EL (cell line): ENCODE measurements around the gene MAP2.

Source experiments
- DNase-seq: peaks from one replicate; pipeline ENCODE4 v3.0.0-alpha.2; 2016

MAP2 gene

GRCh38 chr2:209663656-209664055 is 239.8 kb downstream of the MAP2 start:
- DNase-seq, result no peak

- no peak for DNase-seq
Observed at GRCh38 chr2:209666296-209666695, 242.4 kb downstream of the MAP2 start.

DNA sequence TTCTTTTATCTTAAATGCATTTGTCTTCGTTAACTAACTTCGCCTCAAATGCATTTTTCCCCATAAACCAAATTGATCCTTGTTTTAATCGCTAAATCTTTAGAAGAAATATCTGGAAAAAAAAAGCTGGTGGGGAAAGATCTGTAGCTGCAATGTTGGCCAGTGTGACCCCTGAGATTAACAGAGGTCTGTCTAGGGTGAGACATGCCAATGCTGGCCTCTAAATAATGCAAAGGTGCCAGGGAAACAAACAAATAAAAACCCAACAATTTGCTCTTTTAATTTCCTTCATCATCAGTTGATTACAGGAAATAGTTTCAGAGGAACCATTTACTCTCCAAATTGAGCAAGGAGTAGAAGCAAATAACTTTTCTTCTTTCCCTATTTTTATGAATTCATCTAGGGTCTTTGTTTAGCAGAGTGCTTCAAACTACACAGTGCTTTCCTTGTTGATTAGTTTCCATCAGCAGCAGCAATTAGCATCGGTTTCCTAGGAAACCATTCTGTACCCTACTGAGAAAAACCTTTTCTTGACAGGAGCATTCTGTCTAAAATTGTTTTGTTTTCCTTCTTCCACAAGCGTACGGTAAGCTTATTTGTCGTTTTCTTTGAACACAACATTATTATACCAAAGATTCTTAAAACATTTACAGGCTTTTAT is 247.3 kb downstream of the MAP2 start:
- DNase-seq, result no peak

GRCh38 chr2:209673811-209674210 is 250.0 kb downstream of the MAP2 start:
- no peak for DNase-seq

DNA sequence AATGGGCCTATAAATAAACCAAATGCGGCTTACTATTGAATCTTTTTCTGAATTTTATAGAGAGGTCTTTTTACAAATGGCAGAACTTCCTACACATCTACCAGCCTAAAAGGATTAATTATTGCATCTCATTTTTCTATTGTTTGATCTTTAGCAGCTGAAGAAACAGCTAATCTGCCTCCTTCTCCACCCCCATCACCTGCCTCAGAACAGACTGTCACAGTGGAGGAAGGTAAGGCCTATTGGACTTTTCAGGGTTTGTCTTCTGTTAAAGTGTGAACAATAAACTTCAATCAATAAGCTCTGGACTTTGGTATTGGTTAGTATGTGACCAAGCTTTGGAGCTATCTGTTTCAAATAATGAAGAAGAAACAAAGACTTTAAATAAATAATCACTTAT is 256.7 kb downstream of the MAP2 start:
- DNase-seq, result no peak

- DNase-seq, result no peak
Observed at GRCh38 chr2:209681201-209681735, 257.4 kb downstream of the MAP2 start.

DNA sequence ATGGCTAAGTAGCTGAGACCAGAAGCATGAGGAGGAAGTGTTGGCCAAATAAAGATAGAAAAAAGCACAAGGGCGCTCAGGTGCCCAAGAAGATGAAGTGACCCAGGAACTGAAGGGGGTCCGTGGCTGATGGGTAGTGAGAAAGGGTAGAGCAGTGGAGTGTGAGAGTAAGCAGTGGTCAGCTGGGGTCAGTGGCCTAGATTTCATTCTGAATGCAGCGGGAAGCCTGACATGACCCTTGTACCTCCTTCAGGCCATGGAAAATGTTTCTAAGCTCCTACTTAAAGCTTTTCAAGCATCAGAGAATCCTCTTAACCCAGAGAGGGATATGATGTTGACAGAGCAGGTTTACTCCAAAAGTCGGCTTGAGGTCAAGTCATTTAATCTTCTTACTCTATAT is 258.8 kb downstream of the MAP2 start:
- no peak for DNase-seq

DNA sequence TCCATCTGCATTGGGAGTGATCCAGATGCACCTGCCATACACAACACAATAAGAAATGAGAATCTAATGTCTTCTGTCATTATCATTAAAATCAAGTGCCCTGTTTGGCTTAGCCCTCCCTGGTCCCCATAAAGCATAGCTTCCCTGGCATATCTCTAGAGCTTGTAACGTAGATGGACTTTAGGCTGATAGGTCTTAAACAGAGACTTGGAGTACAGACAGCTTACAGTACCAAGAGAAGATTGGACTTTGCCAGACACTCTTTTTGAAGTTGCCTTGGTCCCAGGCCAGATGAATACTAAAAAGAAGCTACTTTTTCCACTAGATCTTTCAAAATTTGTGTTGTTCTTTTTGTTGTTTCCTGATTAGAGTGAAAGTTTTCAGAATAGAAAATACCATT is 261.5 kb downstream of the MAP2 start:
- DNase-seq, result no peak

DNA sequence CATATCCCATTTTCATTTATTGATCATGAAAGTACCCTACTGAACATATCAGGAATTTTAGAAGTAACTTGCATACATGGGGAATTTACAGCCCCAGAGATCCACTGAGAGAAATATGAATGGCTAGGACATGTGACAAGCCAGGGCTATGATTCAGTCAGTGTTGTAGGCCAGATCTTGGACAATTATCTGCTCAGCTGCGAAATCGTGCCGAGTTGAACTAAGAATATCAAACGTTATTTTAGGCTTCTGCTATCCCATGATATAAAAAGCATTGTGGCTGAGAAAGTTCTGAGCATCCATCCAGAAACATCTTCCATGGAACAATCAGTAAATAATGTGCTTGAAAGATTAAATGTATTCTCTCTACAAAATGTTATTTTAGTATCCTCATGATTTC is 262.1 kb downstream of the MAP2 start:
- DNase-seq, result no peak

DNA sequence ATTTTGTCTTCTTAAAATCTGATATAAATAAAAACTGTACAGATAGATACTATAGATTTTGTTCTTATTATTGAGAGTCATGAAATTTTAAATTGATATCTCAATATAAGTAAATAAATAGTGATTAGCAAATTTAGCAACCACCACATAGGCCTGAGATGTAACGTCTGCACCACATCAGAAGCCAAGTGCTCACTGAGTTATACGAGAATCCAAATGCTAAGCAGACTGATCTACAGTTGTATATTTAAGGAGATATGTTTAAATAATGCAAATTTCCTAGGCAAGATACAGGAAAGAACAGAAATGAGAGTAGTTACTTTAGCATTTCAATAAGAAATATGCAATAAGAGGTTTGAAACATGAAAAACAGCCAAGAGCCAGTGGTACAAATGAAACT is 262.6 kb downstream of the MAP2 start:
- DNase-seq, result no peak

DNA sequence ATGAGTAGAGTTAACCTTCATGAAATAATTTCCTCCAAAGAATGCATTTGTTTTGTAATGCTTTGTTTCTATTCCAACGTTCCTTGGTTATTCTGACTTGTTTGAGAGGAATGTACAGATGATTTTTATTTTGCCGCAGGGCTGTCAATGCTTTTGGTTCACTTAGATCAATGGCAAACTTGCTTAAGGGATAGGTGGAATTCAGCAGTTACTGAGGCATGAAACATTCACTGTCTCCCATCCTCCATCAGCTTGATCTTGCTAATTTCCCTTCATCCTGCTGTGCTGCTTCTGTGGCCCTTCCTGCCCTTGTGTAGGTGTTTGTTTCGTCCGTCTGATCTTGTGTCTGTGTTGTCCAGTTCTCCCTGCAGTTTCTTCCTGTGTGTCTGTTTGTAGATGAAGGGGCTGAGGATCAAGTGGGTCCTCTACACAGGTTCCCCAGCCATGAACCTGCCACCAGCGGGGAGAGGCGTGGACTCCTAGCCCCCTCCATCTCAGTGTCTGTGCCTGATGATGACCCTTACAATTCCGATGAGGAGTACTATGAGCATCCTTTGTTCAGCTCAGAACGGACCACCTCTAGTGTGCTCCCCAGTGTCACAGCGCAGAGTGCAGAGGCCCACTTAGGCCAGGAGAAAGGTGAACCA is 263.6 kb downstream of the MAP2 start:
- DNase-seq, result peak; percentile 9

DNA sequence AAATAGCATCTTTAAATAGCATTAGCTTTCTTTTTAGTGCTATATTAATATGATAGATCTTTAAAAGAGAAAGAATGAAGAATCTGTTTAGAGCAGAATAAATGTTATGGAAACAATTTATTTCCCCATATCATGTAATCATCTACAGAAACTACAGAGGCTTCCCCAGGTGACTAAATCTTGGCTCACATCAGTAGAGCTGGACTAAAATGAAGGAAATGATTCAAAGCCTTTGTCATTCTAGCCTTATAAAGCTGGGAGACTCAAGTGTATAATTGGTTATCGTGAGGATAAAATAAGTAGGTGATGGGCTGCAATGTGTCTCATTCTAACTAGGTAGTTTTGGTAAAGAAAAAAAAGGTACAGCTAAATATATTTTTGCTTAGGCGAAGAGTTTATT is 264.5 kb downstream of the MAP2 start:
- DNase-seq, result no peak

DNA sequence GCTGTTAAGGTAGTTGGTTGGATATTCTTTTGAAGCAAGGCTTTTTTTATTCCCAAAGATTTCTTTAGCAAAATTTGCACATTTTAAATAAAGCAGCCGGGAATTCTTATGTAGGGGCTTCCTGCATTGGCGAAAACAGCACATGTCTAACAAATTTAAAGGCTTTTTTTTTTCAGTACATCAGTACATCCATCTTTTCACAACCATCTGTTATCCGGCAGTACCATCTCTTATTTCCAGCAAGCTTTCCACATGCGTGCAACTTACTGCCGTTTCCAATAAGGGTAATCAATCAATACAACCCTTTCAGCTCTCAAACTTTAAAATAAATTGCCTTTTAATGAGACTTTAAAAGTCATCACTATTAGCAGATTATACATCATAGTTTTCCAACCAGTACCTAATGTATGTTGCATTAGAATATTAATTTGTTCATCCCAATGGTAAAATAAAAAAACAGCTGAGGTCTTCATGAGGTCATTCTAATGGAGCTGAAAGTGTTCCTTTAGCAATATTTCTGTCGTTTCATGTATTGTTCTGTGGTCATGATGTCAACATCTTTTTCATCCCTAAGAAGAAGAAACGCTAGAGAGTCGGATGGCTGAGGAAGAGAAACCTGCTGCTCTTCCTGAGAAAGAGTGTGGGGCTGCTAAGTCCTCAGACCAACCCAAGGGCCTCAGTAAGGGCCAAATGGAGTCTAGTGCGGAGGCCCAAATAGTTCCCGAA is 266.3 kb downstream of the MAP2 start:
- DNase-seq, result no peak

GRCh38 chr2:209694748-209695147 is 270.9 kb downstream of the MAP2 start:
- DNase-seq, result no peak

DNA sequence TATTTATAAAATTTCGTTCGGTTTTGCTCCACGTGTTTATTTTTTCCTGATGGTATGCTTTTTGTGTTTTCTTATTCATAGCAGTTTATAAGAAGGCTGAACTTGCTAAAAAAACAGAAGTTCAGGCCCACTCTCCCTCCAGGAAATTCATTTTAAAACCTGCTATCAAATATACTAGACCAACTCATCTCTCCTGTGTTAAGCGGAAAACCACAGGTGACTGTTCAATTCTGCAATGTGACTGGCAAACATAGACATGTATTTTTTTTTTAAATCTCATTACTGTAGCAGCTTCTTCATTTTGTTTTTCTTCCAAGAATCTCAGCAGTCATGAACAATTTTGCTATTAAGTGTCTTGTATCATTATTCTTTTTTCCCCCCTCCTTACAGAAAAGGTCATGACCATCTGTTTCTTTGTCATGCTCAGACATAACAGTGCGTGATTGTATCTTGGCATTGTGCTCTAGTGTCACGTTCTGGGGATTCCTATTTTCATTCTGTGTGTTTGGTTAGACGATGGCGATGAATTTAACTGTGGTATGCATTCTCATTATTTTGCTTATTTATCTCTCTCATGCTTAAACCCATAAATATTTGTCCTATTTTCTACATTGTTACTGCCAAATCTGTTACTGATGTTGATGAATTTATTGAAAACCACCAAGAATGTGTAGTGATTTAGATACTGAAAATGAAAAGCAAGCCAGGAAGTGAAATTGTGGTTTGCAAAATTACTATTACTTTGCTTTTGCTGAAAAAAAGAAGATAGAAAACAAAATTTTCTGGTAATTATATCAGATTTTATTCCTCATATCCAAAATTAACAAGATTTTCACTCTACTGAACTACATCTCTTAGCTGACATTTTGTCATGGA is 273.2 kb downstream of the MAP2 start:
- peak; percentile 4 for DNase-seq

DNA sequence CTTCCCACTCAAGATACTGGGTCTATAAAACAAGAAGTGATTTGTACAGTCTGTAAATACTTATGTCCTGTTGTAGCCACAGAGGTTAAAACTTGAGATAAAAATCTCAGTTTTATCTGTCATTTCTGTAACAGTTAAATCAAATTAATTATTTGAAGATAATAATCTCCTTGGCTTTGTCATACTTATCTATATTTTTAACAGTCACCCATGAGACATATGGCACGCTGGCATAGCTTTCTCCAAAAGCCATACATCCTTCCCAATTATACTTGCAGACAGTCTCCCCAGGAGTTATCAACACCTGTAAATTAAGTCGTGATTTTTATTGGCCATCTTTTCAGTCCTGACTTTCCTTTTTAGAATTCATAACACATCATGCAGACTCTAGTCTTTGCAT is 278.9 kb downstream of the MAP2 start:
- DNase-seq, result no peak

DNA sequence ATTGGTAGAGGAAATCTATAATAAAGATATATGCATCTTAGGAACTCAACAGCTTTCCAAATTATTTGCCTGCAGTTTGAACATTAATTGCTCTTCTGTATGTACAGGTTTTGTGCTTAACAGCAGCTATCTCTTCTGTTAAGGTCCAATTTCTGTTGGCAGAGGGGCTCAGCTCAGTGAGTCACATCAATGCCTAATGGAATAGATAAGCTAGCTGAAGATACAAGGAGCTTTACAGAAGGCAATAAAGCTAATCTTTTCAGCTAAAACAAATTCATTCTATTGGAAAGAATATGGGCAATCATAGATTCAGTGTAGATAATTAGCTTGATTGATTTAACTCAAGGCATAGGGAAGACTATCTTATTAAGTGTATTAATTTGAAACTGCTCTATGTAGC is 289.4 kb downstream of the MAP2 start:
- DNase-seq, result no peak

GRCh38 chr2:209719034-209719433 is 295.2 kb downstream of the MAP2 start:
- DNase-seq, result no peak

DNA sequence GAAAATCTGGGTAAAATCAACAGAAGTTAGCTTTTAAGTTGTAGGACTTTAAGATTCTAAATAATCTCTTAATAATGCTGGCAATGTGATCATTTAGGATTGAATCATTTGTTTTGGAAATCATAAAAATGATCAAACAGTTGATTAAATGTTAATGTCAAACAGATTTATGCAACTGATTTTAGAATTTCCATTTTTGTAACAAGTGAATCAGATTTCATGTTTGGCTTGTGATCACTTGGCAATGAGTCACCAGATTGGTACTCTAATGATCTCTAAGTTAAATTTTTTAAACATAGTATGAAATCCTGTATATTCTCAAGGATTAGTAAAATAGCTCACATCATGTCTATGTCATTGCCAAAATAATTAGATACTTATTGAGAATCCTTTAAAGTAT is 297.6 kb downstream of the MAP2 start:
- DNase-seq, result peak; percentile 56

DNA sequence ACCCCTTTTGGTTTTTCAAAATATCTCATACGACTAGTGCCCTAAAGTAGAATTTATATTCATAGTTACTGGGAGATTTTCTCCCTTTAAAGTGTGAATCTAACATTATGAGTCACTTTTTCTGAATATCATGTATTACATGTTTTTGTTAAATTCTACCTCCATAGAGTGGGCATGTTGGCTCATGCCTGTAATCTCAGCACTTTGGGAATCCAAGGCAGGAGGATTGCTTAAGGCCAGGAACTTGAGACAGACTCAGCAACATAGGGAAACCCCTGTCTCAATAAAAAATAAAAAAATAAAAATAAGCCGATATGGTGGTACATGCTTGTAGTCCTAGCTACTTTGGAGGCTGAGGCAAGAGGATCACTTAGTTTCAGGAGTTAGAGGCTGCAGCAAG is 302.5 kb downstream of the MAP2 start:
- no peak for DNase-seq

DNA sequence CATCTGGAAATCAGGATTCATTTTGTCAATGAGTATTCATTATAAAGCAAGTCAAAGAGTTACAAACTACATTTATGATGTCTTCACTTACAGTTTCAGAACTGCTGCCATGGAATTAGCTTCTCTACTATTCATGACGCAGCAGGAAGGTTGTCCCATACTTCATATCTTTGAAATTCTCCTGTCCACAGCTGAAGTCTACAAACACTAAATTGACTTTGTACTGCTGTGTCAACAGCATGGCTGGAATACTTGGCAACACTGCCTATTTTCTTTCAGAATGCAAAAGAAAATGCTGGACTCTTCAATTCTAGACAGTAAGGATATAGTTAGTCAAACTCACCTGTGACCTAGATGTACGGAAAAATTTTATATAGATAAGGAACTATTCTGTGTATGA is 303.2 kb downstream of the MAP2 start:
- no peak for DNase-seq

GRCh38 chr2:209734805-209735204 is 311.0 kb downstream of the MAP2 start:
- no peak for DNase-seq

DNA sequence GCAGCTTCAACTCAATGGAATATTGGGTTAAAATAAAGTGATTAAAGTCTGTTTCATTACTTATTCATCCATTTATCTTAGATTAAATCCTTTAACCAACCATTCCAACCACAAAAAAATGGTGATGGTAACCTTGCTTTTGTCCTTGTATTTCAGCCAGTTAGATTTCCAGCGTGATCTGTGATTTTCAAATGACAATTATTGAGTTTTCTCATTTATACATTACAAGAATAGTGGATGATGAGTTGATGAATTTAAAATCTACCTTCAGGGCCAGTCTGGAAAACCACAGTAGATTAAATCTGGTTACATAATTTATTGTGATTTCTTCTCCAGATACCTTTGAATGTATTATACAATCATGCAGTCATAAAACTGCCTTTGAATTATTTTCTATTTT is 318.1 kb downstream of the MAP2 start:
- no peak for DNase-seq
